ENCODE results near the gene DEFB110.

- TF ChIP-seq POLR2A (IDR thresholded peaks at IDR 0.05; ENCODE audit: low read depth) (no peak), CTCF (IDR thresholded peaks at IDR 0.05) (no peak), POLR2AphosphoS5 (IDR thresholded peaks at IDR 0.05) (no peak)
These were observed 42.2 kb downstream of the DEFB110 start for GRCh38 chr6:49979584-49979983.

Data from esophagus muscularis mucosa (tissue), 3 donors.